ENCODE results near the gene NTRK3.

Gene NTRK3

DNA sequence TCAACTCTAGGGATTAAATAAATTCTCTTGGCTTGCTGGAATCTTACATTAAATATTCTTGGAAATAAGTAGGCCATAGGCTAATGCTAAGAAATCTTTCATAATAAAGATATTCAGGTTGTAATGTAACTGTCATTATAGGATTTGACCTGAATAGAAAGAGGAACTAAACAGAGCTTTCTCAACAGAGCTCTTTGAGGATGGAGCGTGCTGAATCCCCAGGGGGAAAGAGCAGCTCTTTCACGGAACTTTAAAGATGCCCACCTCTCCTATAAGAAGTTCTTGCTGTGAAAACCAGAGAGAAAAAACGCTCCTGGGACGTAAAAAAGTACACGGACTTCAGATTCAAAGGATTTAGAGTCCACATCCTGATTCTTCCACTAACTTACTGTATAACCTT is 77.9 kb downstream of the NTRK3 start:
- DNase-seq (ENCODE audit: low read depth) = no peak

- DNase-seq (ENCODE audit: low read depth) = no peak
These were observed 79.1 kb downstream of the NTRK3 start for GRCh38 chr15:88177451-88177850.

DNA sequence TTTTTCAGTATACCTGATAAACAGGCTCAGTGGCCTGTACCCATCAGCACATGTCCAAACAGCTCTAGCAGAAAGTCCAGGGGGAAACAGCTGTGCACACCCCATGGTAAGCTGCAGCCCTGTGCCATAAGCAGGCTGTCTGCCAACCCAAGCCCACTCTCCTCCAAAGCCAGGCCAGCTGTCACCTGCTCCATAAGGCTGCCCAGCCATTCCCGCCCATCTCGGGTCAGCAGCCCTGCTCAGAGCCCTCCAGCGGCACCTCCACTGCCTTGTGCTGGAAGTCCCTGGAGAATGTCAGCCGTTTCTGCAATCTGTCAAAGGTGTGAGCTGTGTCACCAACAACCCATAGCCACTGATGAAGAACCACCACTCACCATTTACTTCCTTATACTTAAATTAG is 82.0 kb downstream of the NTRK3 start:
- no peak for DNase-seq (ENCODE audit: low read depth)

GRCh38 chr15:88166082-88166993 is 90.2 kb downstream of the NTRK3 start:
- DNase-seq (ENCODE audit: low read depth) = no peak

DNA sequence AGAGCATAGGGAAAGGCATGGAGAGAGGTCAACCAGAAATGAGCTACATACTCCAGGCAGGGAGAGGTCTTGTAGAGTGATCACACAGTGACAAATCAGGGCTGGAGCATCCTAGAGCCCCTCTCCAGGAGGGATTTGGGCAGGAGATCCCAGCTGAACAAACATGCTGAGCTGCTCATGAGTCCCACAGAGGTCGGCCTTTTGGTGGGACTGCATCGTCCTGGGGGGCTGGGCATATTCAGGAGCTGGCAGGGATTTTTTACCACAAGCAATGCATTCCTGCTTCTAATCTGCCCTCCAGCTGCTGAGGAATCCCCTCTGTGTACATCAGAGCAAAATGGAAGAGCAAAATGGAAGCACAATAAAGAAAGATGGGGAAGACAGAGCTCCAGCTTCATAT is 94.9 kb downstream of the NTRK3 start:
- no peak for DNase-seq (ENCODE audit: low read depth)

DNA sequence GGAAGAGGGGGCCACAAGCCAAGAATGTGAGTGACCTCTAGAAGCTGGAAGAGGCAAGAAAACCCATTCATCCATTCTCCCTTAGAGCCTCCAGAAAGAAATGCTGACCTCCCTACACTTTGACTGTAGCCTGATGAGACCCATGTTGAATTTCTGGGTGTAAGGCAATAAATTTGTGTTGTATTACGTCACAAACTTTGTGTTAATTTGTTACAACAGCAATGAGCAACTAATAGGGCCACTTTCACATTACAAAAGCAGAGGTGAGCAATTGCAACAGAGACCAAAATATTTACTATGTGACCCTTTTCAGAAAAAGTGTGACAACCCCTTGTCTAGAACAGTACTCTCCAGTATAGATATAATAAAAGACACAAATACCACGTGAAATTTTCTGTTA is 101.2 kb downstream of the NTRK3 start:
- no peak for DNase-seq (ENCODE audit: low read depth)

DNA sequence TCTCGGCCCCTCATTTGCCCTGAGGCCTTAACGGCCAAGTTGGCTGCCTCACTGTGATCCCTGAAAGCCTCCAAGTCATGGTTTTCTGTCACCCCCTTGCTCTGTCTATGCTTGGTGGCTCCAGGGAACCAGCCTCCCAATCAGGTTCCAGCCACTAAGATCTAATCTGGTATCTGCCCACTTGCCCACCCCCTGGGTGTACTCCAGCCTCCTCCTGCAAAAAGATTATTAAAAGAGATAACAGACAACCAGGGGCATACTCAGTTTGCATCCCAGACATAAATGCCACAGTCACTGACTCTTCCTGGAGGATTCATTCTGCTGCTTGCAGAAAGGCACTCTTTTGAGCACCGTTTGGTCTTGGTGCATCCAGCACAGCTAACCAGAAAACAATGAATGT is 103.9 kb downstream of the NTRK3 start:
- no peak for DNase-seq (ENCODE audit: low read depth)

GRCh38 chr15:88147760-88148159 is 108.8 kb downstream of the NTRK3 start:
- no peak for DNase-seq (ENCODE audit: low read depth)

- DNase-seq (ENCODE audit: low read depth) = no peak
These were observed 111.5 kb downstream of the NTRK3 start for GRCh38 chr15:88144921-88145653.

DNA sequence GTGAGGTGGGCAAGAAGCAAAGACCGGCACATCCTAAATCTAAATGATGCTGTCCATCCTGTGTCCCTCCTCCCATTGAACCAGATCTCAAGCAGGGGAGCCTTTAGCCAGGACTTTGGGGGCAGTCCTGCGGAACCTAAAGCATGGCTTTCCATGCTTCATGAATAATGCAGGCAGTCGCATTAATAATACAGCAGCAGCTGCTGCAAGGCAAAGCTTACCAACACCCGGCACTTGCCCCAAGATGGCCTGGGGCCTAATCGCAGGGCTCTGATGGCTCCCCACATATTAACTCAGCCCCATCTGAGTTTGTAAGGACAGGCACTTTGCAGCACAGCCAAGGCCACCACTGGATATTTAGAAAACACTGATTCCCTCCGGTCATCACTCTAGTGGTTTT is 114.4 kb downstream of the NTRK3 start:
- no peak for DNase-seq (ENCODE audit: low read depth)

DNA sequence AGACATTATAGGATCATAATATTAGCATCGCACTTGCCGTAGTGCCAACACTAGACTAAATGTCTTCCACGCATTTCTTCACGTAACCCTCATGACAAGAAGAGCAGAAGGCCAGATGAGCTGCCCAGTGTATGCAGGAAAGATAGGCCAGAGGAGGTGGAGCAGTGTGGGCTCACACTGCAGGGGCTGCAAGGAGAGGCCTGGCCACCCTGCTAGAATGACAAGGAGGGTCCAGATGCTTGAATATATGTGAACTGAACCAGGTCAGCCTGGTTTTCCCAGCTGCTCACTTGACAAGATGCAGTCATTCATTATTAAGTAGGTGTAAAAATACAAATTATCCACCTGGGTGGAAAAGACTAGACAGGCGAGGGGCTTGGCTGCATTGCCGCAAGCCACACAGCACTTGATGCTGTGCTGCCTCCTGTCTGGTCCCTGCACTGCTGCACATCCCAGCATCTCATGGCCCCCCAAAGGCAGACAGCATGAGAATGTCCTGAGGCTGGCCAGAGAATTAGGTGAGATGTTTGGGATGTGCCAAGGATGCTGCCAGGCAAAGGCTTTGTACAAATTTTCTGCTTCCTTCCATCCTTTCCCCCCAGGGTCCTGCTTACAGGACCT is 115.2 kb downstream of the NTRK3 start:
- no peak for DNase-seq (ENCODE audit: low read depth)

DNA sequence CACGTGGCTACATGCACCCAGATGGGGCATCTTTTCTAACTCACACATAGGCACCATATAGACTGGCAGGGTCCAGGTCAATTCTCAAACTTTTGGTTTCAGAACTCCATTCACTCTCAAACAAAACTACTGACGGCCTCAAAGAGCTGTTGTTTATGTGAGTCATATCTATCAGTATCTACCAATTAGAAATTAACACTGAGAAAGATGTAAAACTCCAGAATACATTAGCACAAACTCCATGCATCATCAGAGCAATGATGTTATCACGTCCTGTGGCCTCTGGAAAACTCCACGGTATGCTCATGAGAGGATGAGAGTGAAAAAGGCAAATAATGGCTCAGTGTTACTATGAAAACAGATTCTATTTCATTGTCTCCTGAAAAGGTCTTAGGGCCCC is 116.1 kb downstream of the NTRK3 start:
- DNase-seq (ENCODE audit: low read depth) = no peak

DNA sequence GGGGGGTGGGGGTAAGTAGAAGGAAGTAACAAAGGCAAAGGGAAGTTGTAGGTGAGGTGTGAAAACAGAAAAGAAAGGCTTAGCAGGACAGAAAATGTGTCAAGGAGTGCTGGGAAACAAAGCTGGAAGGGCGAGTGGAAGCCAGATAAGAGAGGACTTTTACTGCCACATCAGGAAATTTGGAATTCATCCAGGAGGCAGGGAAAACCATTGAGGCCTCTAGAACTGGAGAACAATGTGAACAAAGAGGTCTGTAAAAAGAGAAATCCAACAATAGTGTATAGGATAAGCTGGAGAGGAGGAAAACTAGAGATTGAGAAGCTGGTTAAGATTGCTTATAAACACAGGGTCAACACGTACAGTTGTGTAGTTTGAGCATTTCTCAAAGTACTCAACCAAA is 116.6 kb downstream of the NTRK3 start:
- no peak for DNase-seq (ENCODE audit: low read depth)

DNA sequence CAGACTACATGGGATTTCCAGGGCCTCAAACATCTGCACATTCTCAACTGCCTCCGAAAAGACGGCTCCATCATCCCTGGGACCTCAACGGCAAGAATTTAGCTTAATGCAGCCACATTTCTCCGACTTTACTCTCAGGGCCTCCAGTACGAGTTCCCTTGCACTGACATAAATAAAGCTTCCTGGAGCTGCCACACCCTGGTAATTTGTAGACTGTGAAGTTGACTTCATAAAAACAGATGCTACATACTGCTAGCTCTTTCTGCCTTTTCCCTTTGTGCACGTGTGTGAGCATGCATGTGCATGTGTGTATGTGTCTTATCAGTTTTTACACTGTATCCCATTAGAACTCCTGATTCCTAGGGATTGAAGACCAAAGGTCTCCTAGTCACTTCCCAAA is 122.7 kb downstream of the NTRK3 start:
- DNase-seq (ENCODE audit: low read depth) = no peak

- no peak for DNase-seq (ENCODE audit: low read depth)
These were observed 124.0 kb downstream of the NTRK3 start for GRCh38 chr15:88132499-88132898.

GRCh38 chr15:88131937-88132336 is 124.6 kb downstream of the NTRK3 start:
- no peak for DNase-seq (ENCODE audit: low read depth)

GRCh38 chr15:88127432-88127790 is 129.1 kb downstream of the NTRK3 start:
- no peak for DNase-seq (ENCODE audit: low read depth)

DNA sequence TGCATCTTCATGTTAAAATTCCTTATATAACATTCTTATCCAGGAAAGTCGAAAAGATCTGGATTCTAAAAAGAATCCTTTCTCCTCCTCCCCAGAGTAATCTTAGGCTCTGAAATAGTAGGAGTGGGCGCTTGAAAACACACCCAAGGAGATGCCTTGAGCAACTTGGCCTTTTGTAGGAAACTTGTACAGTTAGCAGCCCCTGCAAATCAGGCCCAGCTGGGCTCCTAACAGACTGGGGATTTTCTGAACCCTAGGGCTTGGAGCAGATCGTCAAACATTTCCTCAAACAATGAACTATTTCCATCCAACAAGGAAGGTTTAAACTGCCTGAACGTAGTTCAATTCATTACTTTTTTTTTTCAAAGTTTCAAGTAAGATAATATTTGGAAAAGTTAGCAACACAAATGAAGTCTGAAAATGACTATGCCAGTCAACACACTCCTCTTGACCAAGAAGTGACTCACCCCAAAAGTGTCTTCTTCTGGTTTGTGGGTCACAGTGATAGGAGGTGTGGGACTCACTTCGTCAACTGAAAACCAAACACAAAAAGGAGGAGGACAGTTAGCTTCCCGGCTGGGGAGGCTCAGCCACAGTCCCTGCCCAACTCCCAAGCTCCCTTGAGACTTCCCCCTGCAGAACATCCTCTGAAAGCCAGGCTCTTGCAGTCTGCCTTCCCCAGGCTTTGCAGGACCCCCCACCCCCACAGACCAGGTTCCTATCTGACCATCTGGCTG is 129.7 kb downstream of the NTRK3 start:
- DNase-seq (ENCODE audit: low read depth) = no peak

DNA sequence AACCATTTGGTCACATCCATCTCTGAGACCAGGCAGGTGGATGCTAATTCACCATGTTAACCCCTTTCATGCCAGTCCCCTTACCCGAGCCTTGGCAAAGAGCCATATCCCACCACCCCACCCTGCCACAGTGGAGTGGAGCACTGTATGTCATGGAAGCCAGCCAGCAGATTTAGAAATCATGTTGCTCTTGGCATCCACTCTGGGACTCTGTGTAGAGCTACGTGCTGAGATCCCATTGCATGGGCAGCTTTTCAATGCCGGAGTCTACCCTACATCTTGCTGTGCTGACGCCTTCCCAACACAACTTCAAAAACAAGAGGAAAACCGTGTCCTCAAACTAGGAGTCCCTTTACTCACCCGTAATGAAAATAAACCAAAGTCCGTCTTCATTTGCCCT is 131.0 kb downstream of the NTRK3 start:
- no peak for DNase-seq (ENCODE audit: low read depth)

- no peak for DNase-seq (ENCODE audit: low read depth)
These were observed 132.3 kb downstream of the NTRK3 start for GRCh38 chr15:88124199-88124598.

GRCh38 chr15:88121968-88122530 is 134.5 kb downstream of the NTRK3 start:
- no peak for DNase-seq (ENCODE audit: low read depth)

DNA sequence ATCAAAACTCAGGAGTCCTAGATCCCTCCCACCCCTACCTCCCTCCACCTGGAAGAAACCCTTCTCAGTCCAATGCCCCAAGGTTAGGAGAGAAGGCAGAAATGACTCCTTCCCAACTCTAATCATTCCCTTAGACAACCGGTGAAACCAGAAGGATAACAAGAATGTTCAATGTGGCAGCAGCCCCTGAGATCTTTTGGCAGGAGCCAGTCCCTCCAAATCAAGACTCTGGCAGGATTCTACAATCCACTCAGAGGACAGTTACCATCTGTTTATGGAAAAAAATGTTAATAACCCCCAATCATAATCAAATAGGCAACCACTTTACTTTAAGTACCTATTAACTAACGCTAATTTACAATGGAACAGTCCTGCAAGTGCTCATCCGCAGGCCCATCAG is 136.5 kb downstream of the NTRK3 start:
- DNase-seq (ENCODE audit: low read depth) = no peak
